Cerebellar cortex (tissue), 1 donor: Measurements from ENCODE around the gene ALG8.
"Not testable (repeated sequence)": the region's sequence is repeated elsewhere in the genome, so short reads cannot be mapped to it uniquely, and the experiment has no call there.

Experiments
- DNase-seq: peaks from one replicate; pipeline ENCODE4 v3.0.0-alpha.2; 2015; ENCODE audit warnings: low spot score

The ALG8 gene

GRCh38 chr11:78069465-78069864 lies 70.0 kb downstream of the ALG8 start:
- no peak for DNase-seq

GRCh38 chr11:78067704-78068103 lies 71.7 kb downstream of the ALG8 start:
- DNase-seq, result no peak

DNA sequence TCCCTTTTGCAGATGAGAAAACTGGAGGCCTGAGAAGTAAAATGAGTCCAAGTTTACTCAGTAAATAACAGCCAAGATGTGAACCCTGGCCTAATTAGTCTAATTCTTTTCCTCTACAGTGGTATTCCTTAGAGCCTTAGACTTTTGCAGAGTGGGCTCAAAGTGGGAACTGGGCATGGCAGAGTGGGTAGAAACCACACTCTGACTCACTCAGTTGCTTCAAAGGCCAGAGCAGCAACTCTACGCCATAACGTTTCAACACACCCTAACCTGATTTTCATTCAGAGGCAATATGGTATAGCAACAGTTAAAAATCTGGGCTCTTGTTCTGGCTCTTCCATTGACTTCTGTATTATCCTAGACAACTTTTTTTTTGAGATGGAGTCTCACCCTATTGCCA lies 73.0 kb downstream of the ALG8 start:
- DNase-seq, result no peak

DNA sequence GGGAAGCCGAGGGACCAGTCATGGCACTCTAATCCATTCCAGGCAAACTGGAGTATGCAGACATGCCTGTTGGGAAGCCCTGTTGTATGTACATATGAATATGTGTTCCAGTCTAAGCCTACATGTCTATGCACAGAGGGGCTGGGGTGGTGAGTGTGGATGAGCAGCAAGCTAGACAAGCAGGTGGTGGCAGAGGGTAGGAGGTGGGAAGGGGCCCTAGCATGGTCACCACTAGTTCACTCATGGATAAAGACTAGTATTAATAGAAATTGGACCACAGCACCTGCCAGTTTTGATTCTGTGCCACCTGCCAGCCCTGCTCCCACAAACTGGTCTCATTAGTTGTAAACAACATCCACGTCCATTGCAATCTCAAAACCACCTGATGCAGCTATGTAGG lies 74.2 kb downstream of the ALG8 start:
- no peak for DNase-seq

GRCh38 chr11:78063440-78064181 lies 75.8 kb downstream of the ALG8 start, which contains the start of gene THRSP:
TSS of gene THRSP (plus strand) at chr11:78063861. CDS start at chr11:78063882, 21 bp downstream.
- peak; percentile 96 for DNase-seq

- DNase-seq, result no peak
These were observed 76.8 kb downstream of the ALG8 start for GRCh38 chr11:78062671-78063070.

DNA sequence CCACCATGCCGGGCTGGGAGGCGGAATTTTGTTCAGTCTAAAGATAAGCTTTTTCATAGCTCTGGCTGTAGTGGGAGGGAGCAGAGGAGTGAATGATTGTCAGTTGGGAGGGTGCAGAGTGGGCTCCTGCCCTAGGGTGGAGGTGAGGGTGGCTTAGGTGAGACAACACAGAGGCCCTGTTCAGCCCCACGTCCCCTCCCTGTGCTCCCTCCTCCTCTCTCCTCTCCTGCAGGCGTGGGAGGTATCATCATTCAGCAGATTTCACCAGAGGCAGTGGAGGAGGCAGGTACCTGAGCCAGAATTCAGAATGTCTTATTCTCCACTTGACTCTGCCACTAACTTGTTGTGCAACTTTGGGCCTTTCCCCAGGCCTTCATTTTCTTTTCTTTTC lies 77.5 kb downstream of the ALG8 start:
- DNase-seq, result no peak

GRCh38 chr11:78061088-78061920 lies 78.1 kb downstream of the ALG8 start:
- peak; percentile 85 for DNase-seq

- no peak for DNase-seq
These were observed 78.9 kb downstream of the ALG8 start for GRCh38 chr11:78060533-78060932.

DNA sequence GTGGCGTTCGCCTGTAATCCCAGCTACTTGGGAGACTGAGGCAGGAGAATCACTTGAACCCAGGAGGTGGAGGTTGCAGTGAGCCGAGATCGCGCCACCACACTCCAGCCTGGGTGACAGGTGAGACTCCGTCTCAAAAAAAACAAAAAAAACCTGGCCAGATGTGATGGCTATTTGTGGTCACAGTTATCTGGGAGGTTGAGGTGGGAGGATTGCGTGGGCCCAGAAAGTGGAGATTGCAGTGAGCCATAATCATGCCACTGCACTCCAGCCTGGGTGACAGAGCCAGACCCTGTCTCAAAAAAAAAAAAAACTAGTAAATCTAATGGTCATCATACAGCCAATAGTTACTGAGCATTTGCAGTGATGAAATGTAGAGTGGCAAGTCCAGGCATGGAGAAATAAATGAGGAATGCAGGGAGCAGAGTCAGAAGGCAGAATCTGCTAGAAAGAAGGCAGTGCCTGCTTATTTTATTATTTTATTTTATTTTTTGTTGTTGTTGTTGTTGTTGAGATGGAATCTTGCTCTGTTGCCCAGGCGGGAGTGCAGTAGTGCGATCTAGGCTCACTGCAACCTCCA lies 79.6 kb downstream of the ALG8 start:
- not testable (repeated sequence) for DNase-seq

DNA sequence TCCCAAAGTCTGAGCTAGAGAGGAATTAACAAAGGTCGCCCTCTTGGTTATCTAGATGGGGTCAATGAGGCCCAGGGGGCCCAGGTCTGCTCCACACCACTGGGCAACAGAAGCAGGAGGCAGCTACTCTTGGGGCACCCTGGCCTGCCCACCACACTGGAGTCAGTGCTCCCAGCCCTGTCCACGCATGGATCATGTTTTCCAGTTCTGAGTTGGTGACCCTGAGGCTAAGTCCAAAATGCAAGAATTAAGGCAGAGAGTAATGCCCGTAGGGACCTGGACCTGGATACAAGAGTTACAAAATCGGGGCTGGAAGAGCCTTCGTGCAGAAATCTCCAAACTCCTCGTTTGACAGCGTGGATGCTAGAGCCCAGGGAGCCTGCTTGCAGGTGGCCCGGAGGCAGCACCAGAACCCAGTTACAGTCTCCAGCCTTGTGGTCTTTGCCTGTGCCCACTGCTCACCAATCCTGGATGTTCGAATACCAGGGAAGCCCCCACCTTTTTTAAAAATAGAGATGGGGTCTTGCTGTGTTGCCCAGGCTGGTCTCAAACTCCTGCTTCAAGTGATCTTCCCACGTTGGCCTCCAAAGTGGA lies 81.9 kb downstream of the ALG8 start:
- DNase-seq, result no peak

DNA sequence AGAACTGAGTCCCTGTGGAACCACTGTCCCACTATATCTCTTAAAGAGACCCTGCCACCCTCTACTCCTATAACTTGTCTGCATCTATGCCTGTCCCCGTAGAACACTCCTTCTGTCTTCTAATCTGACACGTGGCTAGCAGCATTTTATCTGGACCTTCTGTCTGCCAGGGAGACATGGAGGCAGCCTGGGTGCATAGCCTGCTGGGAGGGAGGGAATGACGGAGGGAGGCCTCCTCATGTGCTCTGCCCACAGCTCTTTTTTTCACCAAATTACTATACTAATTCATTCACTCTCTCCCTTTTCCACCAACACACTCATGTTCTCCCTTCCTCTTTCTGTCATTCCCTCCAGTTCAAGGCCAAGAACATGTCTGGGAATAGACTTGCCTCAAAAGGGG lies 83.3 kb downstream of the ALG8 start:
- no peak for DNase-seq

GRCh38 chr11:78054971-78055370 lies 84.5 kb downstream of the ALG8 start:
- no peak for DNase-seq

DNA sequence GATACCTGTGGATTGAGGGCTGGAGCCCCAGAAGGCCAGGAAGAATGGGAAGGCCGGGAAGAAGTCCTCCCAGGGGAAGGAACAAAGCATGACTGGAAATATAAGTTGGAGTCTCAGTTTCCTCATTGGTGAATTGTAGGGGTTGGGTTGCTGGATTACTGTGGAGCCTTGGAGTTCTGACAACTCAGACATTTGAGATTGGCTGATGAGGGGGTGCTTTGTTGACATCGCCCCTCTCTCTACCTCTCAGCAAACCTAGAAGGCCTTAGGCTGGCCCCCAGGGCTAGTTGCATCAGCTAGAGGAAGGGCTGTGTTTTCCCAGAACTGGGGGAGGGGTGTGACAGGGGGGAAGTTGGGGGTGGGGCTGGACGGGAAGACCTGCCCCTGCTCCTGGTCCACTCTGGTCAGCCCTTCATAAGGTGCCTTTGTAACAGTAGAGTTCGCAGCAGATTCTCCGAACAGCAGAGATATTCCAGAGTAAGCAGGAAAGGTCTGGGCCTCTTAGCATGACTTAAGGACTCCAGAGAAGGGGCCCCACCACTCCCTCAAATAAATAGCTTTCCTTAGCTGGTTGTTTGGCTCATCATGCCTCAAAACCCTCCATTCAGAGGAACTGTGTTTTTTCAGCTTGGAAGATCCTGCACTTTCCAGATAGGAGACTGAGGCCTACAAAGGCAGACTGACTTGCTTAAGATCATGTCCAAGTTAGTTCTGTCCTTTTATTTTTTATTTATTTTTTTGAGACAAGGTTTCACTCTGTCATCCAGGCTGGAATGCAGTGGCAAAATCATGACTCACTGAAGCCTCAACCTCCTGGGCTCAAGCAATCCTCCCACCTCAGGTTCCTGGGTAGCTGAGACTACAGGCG lies 88.2 kb downstream of the ALG8 start:
- DNase-seq, result no peak
